Neural cell (in vitro differentiated cells): ENCODE measurements around the gene REXO5.

Source experiments
- EZH2 ChIP-seq: fragments of 200-600, 300-800 bp; shearing (Covaris generic), sonication (generic); IDR thresholded peaks from 2 replicates; pipeline ENCODE4 v1.6.1; 2014; ENCODE audit warnings: antibody characterized with exemption, low read length, borderline replicate concordance, mild to moderate bottlenecking; ENCODE audit not compliant: insufficient read depth, poor library complexity, severe bottlenecking
- RAD21 ChIP-seq: fragments of 450-650 bp; conservative IDR thresholded peaks from 2 replicates; pipeline ENCODE4 v1.6.1; 2014; ENCODE audit warnings: antibody characterized with exemption, mild to moderate bottlenecking, moderate library complexity

GRCh38 chr16:20871941-20872815, 65.9 kb downstream of the REXO5 start:
- TF ChIP-seq RAD21 (no peak), EZH2 (no peak)
